Brain microvascular endothelial cell (primary cell): ENCODE measurements around the gene SLCO3A1.

Experiments used
- DNase-seq: peaks from one replicate; pipeline ENCODE4 v3.0.0-alpha.2; 2020
- H3K27ac ChIP-seq: fragments of 250-450 bp; sonication (Bioruptor Pico); 2 replicates; pipeline ENCODE4 v1.5.1; 2020; ENCODE audit warnings: mild to moderate bottlenecking, moderate library complexity
- H3K27me3 ChIP-seq: fragments of 250-450 bp; sonication (Bioruptor Pico); replicated peaks from 2 replicates; pipeline ENCODE4 v1.5.1; 2020; ENCODE audit warnings: mild to moderate bottlenecking
- H3K36me3 ChIP-seq: fragments of 250-450 bp; sonication (Bioruptor Pico); replicated peaks from 2 replicates; pipeline ENCODE4 v1.5.1; 2020; ENCODE audit warnings: mild to moderate bottlenecking
- H3K4me3 ChIP-seq: 2 replicates; pipeline ENCODE4 v1.5.1; 2011; ENCODE audit warnings: low read depth, mild to moderate bottlenecking, control low read depth, low read length, moderate library complexity
- in situ Hi-C: cut with HindIII; loops from 2 replicates; pipeline ENCODE4 v1.10.0; 2017; ENCODE audit warnings: low sequenced_read_pairs, low pct_ligation_motif_present
- TF ChIP-seq, protein P1 (sequence below): IDR thresholded peaks from 2 replicates; pipeline ENCODE4 v1.5.1; 2011; ENCODE audit warnings: low read depth, mild to moderate bottlenecking, moderate library complexity, low read length, control low read depth, inconsistent platforms; ENCODE audit errors: missing control alignments

Gene SLCO3A1

DNA sequence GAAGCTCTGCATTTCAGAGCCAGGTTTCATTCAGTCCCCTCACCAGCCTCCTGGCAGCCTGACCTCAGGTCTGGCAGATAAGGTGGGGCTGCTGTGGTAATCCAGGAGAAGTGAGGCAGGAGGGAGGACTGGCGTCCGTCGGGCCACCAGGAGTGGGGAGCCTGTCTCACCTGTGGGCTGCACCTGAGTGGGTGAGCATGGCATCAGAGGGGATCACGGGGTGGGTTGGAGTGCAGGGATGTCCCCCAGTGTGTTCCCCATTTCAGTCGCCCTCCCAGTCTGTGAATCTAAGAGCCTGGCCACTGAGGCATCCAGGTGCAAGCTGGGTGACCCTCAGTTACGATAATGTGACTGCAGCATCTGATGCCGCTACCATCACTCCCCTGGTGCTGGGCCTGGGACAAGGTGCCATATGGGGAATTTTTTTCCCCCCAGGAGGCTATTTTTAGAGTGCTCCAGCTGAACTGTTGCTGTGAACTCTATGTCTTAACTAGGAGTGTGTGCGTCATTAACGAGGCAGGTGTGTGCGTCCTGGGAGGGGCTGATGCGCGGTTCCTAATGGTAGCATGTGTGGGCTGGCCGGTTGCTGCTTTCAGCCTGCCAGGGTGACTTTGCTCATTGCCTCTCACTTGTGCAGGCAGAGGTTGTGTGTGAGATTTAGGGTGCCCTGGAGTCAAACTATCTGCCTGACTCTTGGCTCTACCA, 165.2 kb downstream of the SLCO3A1 start:
- Histone ChIP-seq H3K4me3 (no peak overlapping the region), H3K36me3 (no peaks in the 10 kb centered on the region), H3K27ac (no peak overlapping the region), H3K27me3 (no peaks in the 10 kb centered on the region)
- TF ChIP-seq, protein P1, sequence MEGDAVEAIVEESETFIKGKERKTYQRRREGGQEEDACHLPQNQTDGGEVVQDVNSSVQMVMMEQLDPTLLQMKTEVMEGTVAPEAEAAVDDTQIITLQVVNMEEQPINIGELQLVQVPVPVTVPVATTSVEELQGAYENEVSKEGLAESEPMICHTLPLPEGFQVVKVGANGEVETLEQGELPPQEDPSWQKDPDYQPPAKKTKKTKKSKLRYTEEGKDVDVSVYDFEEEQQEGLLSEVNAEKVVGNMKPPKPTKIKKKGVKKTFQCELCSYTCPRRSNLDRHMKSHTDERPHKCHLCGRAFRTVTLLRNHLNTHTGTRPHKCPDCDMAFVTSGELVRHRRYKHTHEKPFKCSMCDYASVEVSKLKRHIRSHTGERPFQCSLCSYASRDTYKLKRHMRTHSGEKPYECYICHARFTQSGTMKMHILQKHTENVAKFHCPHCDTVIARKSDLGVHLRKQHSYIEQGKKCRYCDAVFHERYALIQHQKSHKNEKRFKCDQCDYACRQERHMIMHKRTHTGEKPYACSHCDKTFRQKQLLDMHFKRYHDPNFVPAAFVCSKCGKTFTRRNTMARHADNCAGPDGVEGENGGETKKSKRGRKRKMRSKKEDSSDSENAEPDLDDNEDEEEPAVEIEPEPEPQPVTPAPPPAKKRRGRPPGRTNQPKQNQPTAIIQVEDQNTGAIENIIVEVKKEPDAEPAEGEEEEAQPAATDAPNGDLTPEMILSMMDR: no peak
- DNase-seq: no peak
- in situ Hi-C loops: no loop called here

DNA sequence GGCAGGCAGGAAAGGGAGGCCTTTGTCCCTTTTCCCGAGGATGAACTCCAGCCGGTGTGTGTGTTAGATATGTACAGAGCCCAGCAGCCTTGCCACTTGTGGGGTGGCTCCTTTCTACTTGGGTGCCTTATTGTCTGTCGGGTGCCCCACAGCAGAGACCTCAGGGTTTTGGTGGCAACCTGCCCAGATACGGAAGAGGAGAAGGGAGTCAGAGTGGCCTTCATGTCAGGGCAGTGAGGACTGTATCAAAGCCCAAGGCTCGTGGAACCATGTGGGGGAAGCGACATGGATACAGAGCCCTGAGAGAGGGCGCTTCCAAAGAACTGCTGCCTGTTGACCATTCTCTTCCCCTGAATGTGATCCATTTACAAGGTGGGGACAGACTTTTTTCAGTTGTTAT, 166.2 kb downstream of the SLCO3A1 start:
- Histone ChIP-seq H3K27ac (no peak overlapping the region), H3K4me3 (no peak overlapping the region), H3K36me3 (no peaks in the 10 kb centered on the region), H3K27me3 (no peaks in the 10 kb centered on the region)
- TF ChIP-seq, protein P1: no peak
- in situ Hi-C loops: no loop called here
- DNase-seq: no peak

DNA sequence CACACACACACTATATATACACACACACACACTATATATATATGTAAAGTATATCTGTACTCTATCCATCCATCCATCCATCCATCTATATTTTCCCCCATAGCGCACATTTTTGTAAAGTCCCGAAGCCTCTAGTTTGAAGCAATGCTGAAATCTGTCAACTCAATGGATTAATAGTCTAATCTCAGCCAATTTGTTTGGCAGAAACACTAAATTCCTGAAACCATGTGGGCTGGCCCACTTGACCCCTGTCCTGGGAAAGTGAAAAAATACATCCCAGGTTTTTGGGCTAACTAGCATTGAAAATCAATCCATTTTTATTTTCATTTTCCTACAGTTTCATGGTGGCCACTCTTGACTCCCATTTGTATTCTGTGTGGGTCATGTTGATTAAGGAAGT, 166.7 kb downstream of the SLCO3A1 start:
- Histone ChIP-seq H3K36me3 (no peaks in the 10 kb centered on the region), H3K27me3 (no peaks in the 10 kb centered on the region), H3K27ac (no peak overlapping the region), H3K4me3 (no peak overlapping the region)
- TF ChIP-seq, protein P1: no peak
- no peak for DNase-seq
- in situ Hi-C loops: no loop called here

DNA sequence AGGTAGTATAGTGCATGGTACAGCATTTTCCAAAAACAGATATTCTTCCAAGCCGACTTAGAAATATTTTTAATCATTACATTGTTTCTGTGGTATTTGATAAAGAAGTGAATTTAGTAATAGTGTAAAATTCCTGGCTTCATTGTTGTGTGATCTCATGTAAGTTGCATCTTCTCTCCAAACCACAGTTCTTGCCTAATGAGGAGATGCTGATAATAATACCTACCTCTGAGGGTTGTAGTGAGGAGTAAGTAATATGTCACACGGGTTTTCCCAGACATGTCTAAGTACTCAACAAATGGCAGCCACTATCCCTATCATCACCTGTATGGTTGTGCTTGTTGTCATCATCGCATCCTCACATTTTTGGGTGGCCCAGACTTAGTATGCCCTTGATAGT, 167.3 kb downstream of the SLCO3A1 start:
- in situ Hi-C loops: no loop called here
- Histone ChIP-seq H3K27ac (no peak overlapping the region), H3K36me3 (no peaks in the 10 kb centered on the region), H3K4me3 (no peak overlapping the region), H3K27me3 (no peaks in the 10 kb centered on the region)
- TF ChIP-seq, protein P1: no peak
- DNase-seq: no peak

DNA sequence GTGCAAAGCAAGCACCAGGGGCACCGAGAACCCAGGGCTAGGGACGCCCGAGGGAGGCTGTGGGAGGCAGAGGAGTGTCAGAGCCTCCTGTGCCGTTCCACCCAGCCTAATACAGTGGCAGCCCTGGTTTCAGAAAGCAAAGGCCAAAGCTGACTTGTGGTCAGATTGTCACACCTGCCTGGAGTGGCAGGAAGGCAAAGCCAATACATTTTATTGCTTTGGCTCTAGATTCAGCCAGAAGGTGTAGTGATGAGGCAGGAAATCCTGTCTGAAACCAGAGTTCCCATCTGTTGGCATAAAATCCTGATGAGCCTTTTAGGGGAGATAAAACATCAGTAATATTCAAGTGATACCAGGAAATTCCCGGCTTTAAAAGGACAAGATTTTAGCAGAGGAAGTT, 168.3 kb downstream of the SLCO3A1 start:
- TF ChIP-seq, protein P1: no peak
- in situ Hi-C loops: no loop called here
- no peak for DNase-seq
- Histone ChIP-seq H3K4me3 (no peak overlapping the region), H3K36me3 (no peaks in the 10 kb centered on the region), H3K27ac (no peak overlapping the region), H3K27me3 (no peaks in the 10 kb centered on the region)

DNA sequence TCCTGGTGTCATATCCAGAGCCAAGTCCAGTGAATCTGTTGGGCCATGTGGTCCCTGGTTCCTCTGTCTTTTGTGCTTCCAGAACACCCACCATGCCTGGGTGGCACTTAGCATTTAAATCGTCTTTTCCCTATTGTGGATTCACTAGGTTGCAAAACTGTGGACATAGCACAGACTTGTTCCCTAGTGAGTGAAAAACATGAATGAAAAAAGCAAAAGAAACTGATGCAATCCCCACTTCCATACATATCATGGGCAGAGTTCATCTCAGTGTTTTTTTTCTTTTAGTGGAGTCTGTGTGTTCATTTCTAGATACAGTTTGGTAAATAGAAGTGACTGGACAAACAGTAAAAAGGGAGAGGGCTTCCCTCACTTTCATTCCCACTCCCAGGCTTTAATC, 170.5 kb downstream of the SLCO3A1 start:
- Histone ChIP-seq H3K27ac (no peak overlapping the region), H3K4me3 (no peak overlapping the region), H3K36me3 (no peaks in the 10 kb centered on the region), H3K27me3 (no peaks in the 10 kb centered on the region)
- TF ChIP-seq, protein P1: no peak
- DNase-seq: no peak
- in situ Hi-C loops: no loop called here
